Keratinocyte (primary cell): Measurements from ENCODE around the gene CAMSAP1.

ENCODE experiments used
- EZH2 ChIP-seq: IDR thresholded peaks from one replicate; pipeline ENCODE4 v1.6.1; 2012; ENCODE audit warnings: inconsistent platforms, mild to moderate bottlenecking, low read length, moderate library complexity
- TF ChIP-seq, protein P1 (sequence below), 3 experiments: IDR thresholded peaks in 1 of 3; conservative IDR thresholded peaks in 1 of 3; optimal IDR thresholded peaks in 1 of 3; 2 replicates in 2 of 3; 3 replicates in 1 of 3; pipeline versions ENCODE3 to v1.5.1; 2011; ENCODE audit warnings: low read length in 3 of 3, mild to moderate bottlenecking in 3 of 3, moderate library complexity in 2 of 3, control low read depth in 1 of 3, inconsistent platforms in 1 of 3; ENCODE audit not compliant: insufficient read depth in 2 of 3; ENCODE audit errors: extremely low read depth in 1 of 3

GRCh38 chr9:135948446-135948845 is 41.1 kb upstream of the CAMSAP1 start:
- TF ChIP-seq, protein P1, sequence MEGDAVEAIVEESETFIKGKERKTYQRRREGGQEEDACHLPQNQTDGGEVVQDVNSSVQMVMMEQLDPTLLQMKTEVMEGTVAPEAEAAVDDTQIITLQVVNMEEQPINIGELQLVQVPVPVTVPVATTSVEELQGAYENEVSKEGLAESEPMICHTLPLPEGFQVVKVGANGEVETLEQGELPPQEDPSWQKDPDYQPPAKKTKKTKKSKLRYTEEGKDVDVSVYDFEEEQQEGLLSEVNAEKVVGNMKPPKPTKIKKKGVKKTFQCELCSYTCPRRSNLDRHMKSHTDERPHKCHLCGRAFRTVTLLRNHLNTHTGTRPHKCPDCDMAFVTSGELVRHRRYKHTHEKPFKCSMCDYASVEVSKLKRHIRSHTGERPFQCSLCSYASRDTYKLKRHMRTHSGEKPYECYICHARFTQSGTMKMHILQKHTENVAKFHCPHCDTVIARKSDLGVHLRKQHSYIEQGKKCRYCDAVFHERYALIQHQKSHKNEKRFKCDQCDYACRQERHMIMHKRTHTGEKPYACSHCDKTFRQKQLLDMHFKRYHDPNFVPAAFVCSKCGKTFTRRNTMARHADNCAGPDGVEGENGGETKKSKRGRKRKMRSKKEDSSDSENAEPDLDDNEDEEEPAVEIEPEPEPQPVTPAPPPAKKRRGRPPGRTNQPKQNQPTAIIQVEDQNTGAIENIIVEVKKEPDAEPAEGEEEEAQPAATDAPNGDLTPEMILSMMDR (optimal IDR thresholded peaks at IDR 0.05 in 1 of 3, IDR thresholded peaks at IDR 0.05 in 1 of 3, conservative IDR thresholded peaks at IDR 0.05 in 1 of 3; ENCODE audit: extremely low read depth in 1 of 3, insufficient read depth in 2 of 3, low read length in 3 of 3): no peak
- TF ChIP-seq EZH2: no peak
